HG03575 (cell line): ENCODE measurements around the gene MLLT3.

Source experiments
- ATAC-seq: cut with Tn5 transposase; IDR thresholded peaks from one replicate; pipeline ENCODE4 v1.9.1; 2021; ENCODE audit not compliant: unreplicated experiment, insufficient number of reproducible peaks, low FRiP score; ENCODE audit errors: extremely low read depth

MLLT3 gene

GRCh38 chr9:20463823-20464222, 158.5 kb downstream of the MLLT3 start:
- ATAC-seq = no peak

GRCh38 chr9:20462410-20462809, 159.9 kb downstream of the MLLT3 start:
- ATAC-seq = no peak

GRCh38 chr9:20447291-20447690, 175.0 kb downstream of the MLLT3 start:
- ATAC-seq = no peak

- no peak for ATAC-seq
Observed at GRCh38 chr9:20446248-20446647, 176.1 kb downstream of the MLLT3 start.

GRCh38 chr9:20442461-20443319, 179.6 kb downstream of the MLLT3 start:
- ATAC-seq = no peak

- no peak for ATAC-seq
Observed at GRCh38 chr9:20441711-20442423, 180.4 kb downstream of the MLLT3 start.

- no peak for ATAC-seq
Observed at GRCh38 chr9:20441166-20441565, 181.1 kb downstream of the MLLT3 start.

GRCh38 chr9:20437476-20437875, 184.8 kb downstream of the MLLT3 start:
- ATAC-seq = no peak

GRCh38 chr9:20436476-20437195, 185.7 kb downstream of the MLLT3 start:
- no peak for ATAC-seq

- ATAC-seq = no peak
Observed at GRCh38 chr9:20428976-20429375, 193.3 kb downstream of the MLLT3 start.

- ATAC-seq = no peak
Observed at GRCh38 chr9:20427359-20427758, 194.9 kb downstream of the MLLT3 start.

- peak; percentile 72 for ATAC-seq
Observed at GRCh38 chr9:20426019-20426418, 196.3 kb downstream of the MLLT3 start.

- ATAC-seq = no peak
Observed at GRCh38 chr9:20419533-20419932, 202.8 kb downstream of the MLLT3 start.

GRCh38 chr9:20418485-20418884, 203.8 kb downstream of the MLLT3 start:
- no peak for ATAC-seq

- ATAC-seq = no peak
Observed at GRCh38 chr9:20417373-20418080, 204.8 kb downstream of the MLLT3 start.

- ATAC-seq = no peak
Observed at GRCh38 chr9:20414150-20414549, 208.1 kb downstream of the MLLT3 start.

- ATAC-seq = no peak
Observed at GRCh38 chr9:20409321-20410092, 212.8 kb downstream of the MLLT3 start.

GRCh38 chr9:20408513-20408912, 213.8 kb downstream of the MLLT3 start:
- ATAC-seq = no peak
